GM12878 (cell line): ENCODE results near the gene CDK13. TPM values are rescaled to one million over a fixed set of nuclear protein-coding genes. Genes with fewer than 3 reads are reported as not detected.

Source experiments
- ATAC-seq: fragments of 200-7000 bp; cut with Tn5 transposase; 3 replicates; pipeline ENCODE4 v1.9.1; 2020; ENCODE audit warnings: mild to moderate bottlenecking, moderate library complexity
- BruUV-seq: library from RNA; stranded (reverse); fragments of 400-500 nt; replicated peaks from 2 replicates; lab custom pipeline; 2021; lab: Mats Ljungman, UMichigan
- CTCF ChIA-PET: fragments of 300-600 bp; sonication (Branson Sonifier 250); formaldehyde crosslinking; extraction: SDS; loops from one replicate; lab custom pipeline; 2021; ENCODE audit warnings: inconsistent platforms; lab: Yijun Ruan, JAX
- POLR2A ChIA-PET: fragments of 350-600 bp; formaldehyde crosslinking; extraction: SDS; loops from one replicate; lab custom pipeline; 2021; ENCODE audit warnings: inconsistent platforms; lab: Charles Lee
- RAD21 ChIA-PET: fragments of 300-600 bp; sonication (Branson Sonifier 250); formaldehyde crosslinking; loops from one replicate; lab custom pipeline; 2023; ENCODE audit warnings: antibody characterized with exemption; ENCODE audit not compliant: unreplicated experiment; lab: Charles Lee
- SMC1A ChIA-PET: fragments of 300-600 bp; sonication (Branson Sonifier 250); formaldehyde crosslinking; loops from one replicate; lab custom pipeline; 2023; ENCODE audit not compliant: unreplicated experiment, uncharacterized antibody; lab: Charles Lee
- DNase-seq: peaks from one replicate; pipeline ENCODE4 v3.0.0-alpha.2; 2011; ENCODE audit warnings: low read depth, low spot score
- FAIRE-seq: peaks from 3 replicates; lab custom pipeline; 2011; peaks lifted over from hg19 to GRCh38; lab: Jason Lieb, UNC
- H2AFZ ChIP-seq: 2 replicates; pipeline ENCODE4 v1.6.0; 2011; ENCODE audit warnings: low read depth, low read length, control low read depth; ENCODE audit not compliant: control insufficient read depth
- H3K27ac ChIP-seq: 2 replicates; pipeline ENCODE4 v1.5.1; 2011; ENCODE audit warnings: control low read depth; ENCODE audit not compliant: control insufficient read depth, insufficient read depth
- H3K27me3 ChIP-seq, 2 experiments: replicated peaks in 1 of 2; 2 replicates each; pipeline versions ENCODE4 v1.6.0 to v1.6.1; 2011; ENCODE audit warnings: low read length in 1 of 2; ENCODE audit not compliant: control insufficient read depth in 2 of 2, insufficient read depth in 2 of 2
- H3K36me3 ChIP-seq, 2 experiments: 2 replicates each; pipeline ENCODE4 v1.5.1; 2011; ENCODE audit warnings: low read length in 1 of 2; ENCODE audit not compliant: control insufficient read depth in 2 of 2, insufficient read depth in 2 of 2
- H3K4me1 ChIP-seq: 2 replicates; pipeline ENCODE4 v1.6.1; 2011; ENCODE audit warnings: mild to moderate bottlenecking, low read length, moderate library complexity, mixed read lengths; ENCODE audit not compliant: control insufficient read depth, insufficient read depth
- H3K4me2 ChIP-seq: 2 replicates; pipeline ENCODE4 v1.6.0; 2011; ENCODE audit warnings: control low read depth; ENCODE audit not compliant: control insufficient read depth, insufficient read depth
- H3K4me3 ChIP-seq: fragments of 200-600 bp; sonication (generic); 2 replicates; pipeline ENCODE4 v1.5.1; 2016
- H3K79me2 ChIP-seq: 2 replicates; pipeline ENCODE4 v1.6.0; 2011; ENCODE audit warnings: low read length; ENCODE audit not compliant: control insufficient read depth, insufficient read depth
- H3K9ac ChIP-seq: 2 replicates; pipeline ENCODE4 v1.8.0; 2011; ENCODE audit warnings: low read length, control low read depth, mixed read lengths; ENCODE audit not compliant: control insufficient read depth, insufficient read depth
- H3K9me3 ChIP-seq: replicated peaks from 3 replicates; pipeline ENCODE4 v1.5.1; 2011; ENCODE audit warnings: mild to moderate bottlenecking, low read length; ENCODE audit not compliant: control insufficient read depth, insufficient read depth
- H4K20me1 ChIP-seq: 2 replicates; pipeline ENCODE4 v1.6.0; 2011; ENCODE audit not compliant: control insufficient read depth, insufficient read depth
- ATF7 ChIP-seq: fragments of 450-650 bp; IDR thresholded peaks from 2 replicates; pipeline ENCODE4 v1.6.1; 2016; ENCODE audit warnings: low read depth, mild to moderate bottlenecking
- CTCF ChIP-seq, 3 experiments: IDR thresholded peaks in 2 of 3; conservative IDR thresholded peaks in 1 of 3; 2 replicates each; pipeline ENCODE4 v1.5.1; 2011; ENCODE audit warnings: low read depth in 3 of 3, low read length in 3 of 3, mild to moderate bottlenecking in 3 of 3, control low read depth in 2 of 3, moderate library complexity in 2 of 3, inconsistent platforms in 1 of 3, mixed read lengths in 1 of 3; ENCODE audit not compliant: control insufficient read depth in 2 of 3, insufficient read depth in 1 of 3; ENCODE audit errors: extremely low read depth in 1 of 3
- FOXK2 ChIP-seq: fragments of 450-650 bp; IDR thresholded peaks from 2 replicates; pipeline ENCODE4 v1.6.1; 2017; ENCODE audit warnings: mild to moderate bottlenecking, moderate library complexity
- RAD51 ChIP-seq: fragments of 450-650 bp; IDR thresholded peaks from 2 replicates; pipeline ENCODE4 v1.6.1; 2016; ENCODE audit warnings: moderate library complexity, mild to moderate bottlenecking, inconsistent platforms
- RB1 ChIP-seq: fragments of 450-650 bp; formaldehyde crosslinking; IDR thresholded peaks from 2 replicates; pipeline ENCODE4 v1.6.1; 2017; ENCODE audit warnings: mild to moderate bottlenecking, borderline replicate concordance
- SMAD1 ChIP-seq: fragments of 450-650 bp; IDR thresholded peaks from 2 replicates; pipeline ENCODE4 v1.6.1; 2018; ENCODE audit warnings: mild to moderate bottlenecking, low read depth; ENCODE audit not compliant: partially characterized antibody
- SREBF2 ChIP-seq: IDR thresholded peaks from 2 replicates; pipeline ENCODE4 v1.6.1; 2012; ENCODE audit warnings: mild to moderate bottlenecking, low read length
- TBL1XR1 ChIP-seq: IDR thresholded peaks from 2 replicates; pipeline ENCODE4 v1.6.1; 2012; ENCODE audit warnings: low read depth, low read length, improper control_type of control experiment
- TCF12 ChIP-seq: IDR thresholded peaks from 2 replicates; pipeline ENCODE4 v1.6.1; 2011; ENCODE audit warnings: low read depth, mild to moderate bottlenecking, low read length
- WGBS: methylation state at CpG from one replicate; pipeline ENCODE4 v1.1.6; 2016; ENCODE audit warnings: low lambda C conversion rate; ENCODE audit not compliant: insufficient replicate concordance, insufficient coverage; ENCODE audit errors: missing lambda C conversion rate; 5-methylcytosine and 5-hydroxymethylcytosine counted together
- in situ Hi-C: fragments of 300-500 bp; cut with MboI; formaldehyde crosslinking; loops from 9 replicates; pipeline ENCODE4 v1.14.3; 2018; ENCODE audit warnings: mixed read lengths
- intact Hi-C: fragments of 100-400 bp; cut with micrococcal nuclease; formaldehyde crosslinking; loops from one replicate; pipeline ENCODE4 v1.14.2; 2022; ENCODE audit not compliant: unreplicated experiment
- polyA plus RNA-seq, 11 experiments: library from polyadenylated mRNA; depleted of rRNA in 4 of 11; unstranded in 6 of 11; stranded (reverse) in 5 of 11; fragments of >200 nt; fragmentation: Nextera tagmentation in 4 of 11; fragmentation: Illumina TruSeq in 1 of 11; extraction: Ambion mirVana in 4 of 11; extraction: Trizol in 1 of 11; gene quantifications; 1 replicate in 1 of 11; 2 replicates in 10 of 11; pipeline versions ENCODE4 v1.2.1 to v1.2.3, GENCODE V29; 2011 to 2016; ENCODE audit warnings: inconsistent platforms in 2 of 11, missing spikeins in 2 of 11, low read depth in 1 of 11
- total RNA-seq, 4 experiments: library from RNA; depleted of rRNA in 3 of 4; stranded (reverse); fragments of >200 nt in 3 of 4; fragmentation: Illumina TruSeq in 1 of 4; extraction: Trizol in 1 of 4; gene quantifications; 2 replicates each; pipeline versions ENCODE4 v1.2.1 to v1.2.3, GENCODE V29; 2013 to 2021
- TF ChIP-seq, protein P1 (sequence below): IDR thresholded peaks from 2 replicates; pipeline ENCODE4 v1.6.1; 2012; ENCODE audit warnings: mild to moderate bottlenecking, low read depth, low read length
- TF ChIP-seq, protein P2 (sequence below): fragments of 450-650 bp; IDR thresholded peaks from 2 replicates; pipeline ENCODE4 v1.6.1; 2016; ENCODE audit warnings: mild to moderate bottlenecking

The CDK13 gene
- total and polyA plus RNA-seq, 10 of the 15 experiments (the other 5 are each of a cell fraction or from before 2014, with no cell fraction given), result 10.8 to 44.4 (median 28.0) TPM

DNA sequence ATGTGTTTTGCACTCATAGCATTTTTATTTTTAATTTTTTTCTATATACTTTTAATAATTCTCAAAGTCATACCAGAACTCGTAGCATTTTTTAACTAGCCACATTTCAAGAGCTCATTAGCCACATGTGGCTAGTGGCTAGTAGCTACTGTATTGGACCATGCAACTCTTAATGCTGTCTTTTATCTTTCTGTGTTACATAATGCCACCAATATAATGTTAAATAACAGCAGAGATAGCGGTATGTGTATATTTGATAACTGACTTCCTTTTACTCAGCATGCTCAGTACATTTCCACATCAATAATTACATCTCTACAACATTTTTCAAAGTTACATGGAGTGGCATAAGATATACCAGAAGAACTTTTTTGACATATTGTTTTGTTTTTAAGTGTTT is 91.4 kb downstream of the CDK13 start:
- Histone ChIP-seq H3K27ac (no peak overlapping the region), H3K9me3 (no peaks in the 10 kb centered on the region), H3K79me2 (no peaks in the 10 kb centered on the region; the same call in 1 of the 2 replicates), H3K4me3 (no peak overlapping the region), H3K9ac (no peak overlapping the region), H2AFZ (no peak overlapping the region), H3K27me3 (no peaks in the 10 kb centered on the region), H4K20me1 (no peaks in the 10 kb centered on the region), H3K4me1 (no peaks in the 10 kb centered on the region), H3K4me2 (no peak overlapping the region), H3K36me3 (peaks cover 0 to 3% of the 10 kb centered on the region in 2 experiments; a peak in 1 of 4 replicates)
- in situ Hi-C loops (no loop called here), intact Hi-C loops (no loop called here)
- ChIA-PET RAD21 (interaction anchor here (1.1 kb wide), 1 partner anchor 14 kb away, joined by 3 read pairs; no protein-coding TSS in a partner anchor), CTCF (interaction anchor here (0.9 to 1.4 kb wide), 2 partner anchors 10 to 11 kb away, joined by 3 to 8 read pairs; no protein-coding TSS in a partner anchor), SMC1A (no interaction called here), POLR2A (no interaction called here)
- TF ChIP-seq ATF7 (no peak), TCF12 (no peak), CTCF (IDR thresholded peaks at IDR 0.05 in 2 of 3, conservative IDR thresholded peaks at IDR 0.05 in 1 of 3; ENCODE audit: control insufficient read depth in 2 of 3, extremely low read depth in 1 of 3, insufficient read depth in 1 of 3, low read depth in 3 of 3, low read length in 3 of 3) (no peak), TBL1XR1 (no peak), SMAD1 (no peak), RAD51 (no peak), RB1 (no peak), FOXK2 (no peak), SREBF2 (no peak)
- TF ChIP-seq, protein P1, sequence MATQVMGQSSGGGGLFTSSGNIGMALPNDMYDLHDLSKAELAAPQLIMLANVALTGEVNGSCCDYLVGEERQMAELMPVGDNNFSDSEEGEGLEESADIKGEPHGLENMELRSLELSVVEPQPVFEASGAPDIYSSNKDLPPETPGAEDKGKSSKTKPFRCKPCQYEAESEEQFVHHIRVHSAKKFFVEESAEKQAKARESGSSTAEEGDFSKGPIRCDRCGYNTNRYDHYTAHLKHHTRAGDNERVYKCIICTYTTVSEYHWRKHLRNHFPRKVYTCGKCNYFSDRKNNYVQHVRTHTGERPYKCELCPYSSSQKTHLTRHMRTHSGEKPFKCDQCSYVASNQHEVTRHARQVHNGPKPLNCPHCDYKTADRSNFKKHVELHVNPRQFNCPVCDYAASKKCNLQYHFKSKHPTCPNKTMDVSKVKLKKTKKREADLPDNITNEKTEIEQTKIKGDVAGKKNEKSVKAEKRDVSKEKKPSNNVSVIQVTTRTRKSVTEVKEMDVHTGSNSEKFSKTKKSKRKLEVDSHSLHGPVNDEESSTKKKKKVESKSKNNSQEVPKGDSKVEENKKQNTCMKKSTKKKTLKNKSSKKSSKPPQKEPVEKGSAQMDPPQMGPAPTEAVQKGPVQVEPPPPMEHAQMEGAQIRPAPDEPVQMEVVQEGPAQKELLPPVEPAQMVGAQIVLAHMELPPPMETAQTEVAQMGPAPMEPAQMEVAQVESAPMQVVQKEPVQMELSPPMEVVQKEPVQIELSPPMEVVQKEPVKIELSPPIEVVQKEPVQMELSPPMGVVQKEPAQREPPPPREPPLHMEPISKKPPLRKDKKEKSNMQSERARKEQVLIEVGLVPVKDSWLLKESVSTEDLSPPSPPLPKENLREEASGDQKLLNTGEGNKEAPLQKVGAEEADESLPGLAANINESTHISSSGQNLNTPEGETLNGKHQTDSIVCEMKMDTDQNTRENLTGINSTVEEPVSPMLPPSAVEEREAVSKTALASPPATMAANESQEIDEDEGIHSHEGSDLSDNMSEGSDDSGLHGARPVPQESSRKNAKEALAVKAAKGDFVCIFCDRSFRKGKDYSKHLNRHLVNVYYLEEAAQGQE, result no peak
- TF ChIP-seq, protein P2, sequence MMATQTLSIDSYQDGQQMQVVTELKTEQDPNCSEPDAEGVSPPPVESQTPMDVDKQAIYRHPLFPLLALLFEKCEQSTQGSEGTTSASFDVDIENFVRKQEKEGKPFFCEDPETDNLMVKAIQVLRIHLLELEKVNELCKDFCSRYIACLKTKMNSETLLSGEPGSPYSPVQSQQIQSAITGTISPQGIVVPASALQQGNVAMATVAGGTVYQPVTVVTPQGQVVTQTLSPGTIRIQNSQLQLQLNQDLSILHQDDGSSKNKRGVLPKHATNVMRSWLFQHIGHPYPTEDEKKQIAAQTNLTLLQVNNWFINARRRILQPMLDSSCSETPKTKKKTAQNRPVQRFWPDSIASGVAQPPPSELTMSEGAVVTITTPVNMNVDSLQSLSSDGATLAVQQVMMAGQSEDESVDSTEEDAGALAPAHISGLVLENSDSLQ, result no peak
- BruUV-seq, result no TSS peak
- DNase-seq, result no peak
- WGBS, result 100% methylated on average over 2 of the region's 2 CpGs
- no peak for ATAC-seq
- no peak for FAIRE-seq
